ENCODE measurements around the gene PPP1R15B.

Gene PPP1R15B

GRCh38 chr1:204382714-204383083, 28.9 kb downstream of the PPP1R15B start:
- DNase-seq (ENCODE audit: low spot score) = no peak
- TF ChIP-seq, protein P1, sequence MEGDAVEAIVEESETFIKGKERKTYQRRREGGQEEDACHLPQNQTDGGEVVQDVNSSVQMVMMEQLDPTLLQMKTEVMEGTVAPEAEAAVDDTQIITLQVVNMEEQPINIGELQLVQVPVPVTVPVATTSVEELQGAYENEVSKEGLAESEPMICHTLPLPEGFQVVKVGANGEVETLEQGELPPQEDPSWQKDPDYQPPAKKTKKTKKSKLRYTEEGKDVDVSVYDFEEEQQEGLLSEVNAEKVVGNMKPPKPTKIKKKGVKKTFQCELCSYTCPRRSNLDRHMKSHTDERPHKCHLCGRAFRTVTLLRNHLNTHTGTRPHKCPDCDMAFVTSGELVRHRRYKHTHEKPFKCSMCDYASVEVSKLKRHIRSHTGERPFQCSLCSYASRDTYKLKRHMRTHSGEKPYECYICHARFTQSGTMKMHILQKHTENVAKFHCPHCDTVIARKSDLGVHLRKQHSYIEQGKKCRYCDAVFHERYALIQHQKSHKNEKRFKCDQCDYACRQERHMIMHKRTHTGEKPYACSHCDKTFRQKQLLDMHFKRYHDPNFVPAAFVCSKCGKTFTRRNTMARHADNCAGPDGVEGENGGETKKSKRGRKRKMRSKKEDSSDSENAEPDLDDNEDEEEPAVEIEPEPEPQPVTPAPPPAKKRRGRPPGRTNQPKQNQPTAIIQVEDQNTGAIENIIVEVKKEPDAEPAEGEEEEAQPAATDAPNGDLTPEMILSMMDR (IDR thresholded peaks at IDR 0.05; ENCODE audit: extremely low read depth, missing control alignments) = no peak

GRCh38 chr1:204380293-204380831, 31.3 kb downstream of the PPP1R15B start:
- TF ChIP-seq, protein P1 (IDR thresholded peaks at IDR 0.05; ENCODE audit: extremely low read depth, missing control alignments) = no peak
- no peak for DNase-seq (ENCODE audit: low spot score)

DNA sequence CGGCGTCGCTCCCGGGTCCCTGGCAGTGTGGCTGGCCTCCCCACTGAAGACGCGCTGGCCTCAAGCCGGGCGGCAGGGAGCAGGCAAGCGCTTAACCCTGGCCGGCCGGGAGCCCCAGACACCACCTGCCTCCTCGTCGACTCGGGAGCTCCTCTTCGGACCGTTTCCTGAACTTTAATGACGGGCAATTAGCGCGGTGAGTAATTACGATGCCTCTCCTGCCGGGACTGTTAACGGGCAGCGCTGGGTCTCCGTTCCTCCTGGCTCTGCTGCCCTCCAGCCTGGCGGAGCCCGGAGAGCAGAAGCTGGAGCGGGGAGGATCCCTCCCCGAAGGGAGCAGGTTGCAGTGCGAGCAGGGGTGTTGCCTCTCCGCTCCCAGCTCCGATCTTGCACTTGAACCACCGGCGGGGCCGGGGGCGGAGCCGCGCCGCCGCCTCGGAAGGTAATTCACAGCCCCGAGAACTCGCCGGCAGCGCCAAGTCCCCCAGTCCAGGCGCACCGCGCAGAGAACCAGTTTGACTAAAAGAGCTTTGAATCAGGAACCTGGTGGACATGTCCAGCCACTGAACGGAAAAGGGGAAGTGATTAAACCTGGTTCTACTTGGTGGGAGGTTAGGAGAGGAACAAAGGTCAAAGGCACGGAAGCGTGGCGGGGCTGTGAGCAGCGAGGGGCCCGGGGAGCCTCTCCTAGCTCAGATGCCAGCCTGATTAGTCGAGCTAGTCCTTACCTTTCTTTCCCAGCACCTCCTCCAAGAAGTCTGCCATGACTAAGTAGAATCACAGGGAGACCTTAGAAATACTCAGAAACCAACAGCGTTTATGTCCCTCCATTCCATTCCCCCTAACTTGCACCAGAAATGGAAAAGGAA, 33.6 kb downstream of the PPP1R15B start:
- TF ChIP-seq, protein P1 (IDR thresholded peaks at IDR 0.05; ENCODE audit: extremely low read depth, missing control alignments) = no peak
- DNase-seq (ENCODE audit: low spot score) = peak; percentile 68

- TF ChIP-seq, protein P1 (IDR thresholded peaks at IDR 0.05; ENCODE audit: extremely low read depth, missing control alignments) = no peak
- no peak for DNase-seq (ENCODE audit: low spot score)
Measured at GRCh38 chr1:204376919-204377799, 34.5 kb downstream of the PPP1R15B start.

DNA sequence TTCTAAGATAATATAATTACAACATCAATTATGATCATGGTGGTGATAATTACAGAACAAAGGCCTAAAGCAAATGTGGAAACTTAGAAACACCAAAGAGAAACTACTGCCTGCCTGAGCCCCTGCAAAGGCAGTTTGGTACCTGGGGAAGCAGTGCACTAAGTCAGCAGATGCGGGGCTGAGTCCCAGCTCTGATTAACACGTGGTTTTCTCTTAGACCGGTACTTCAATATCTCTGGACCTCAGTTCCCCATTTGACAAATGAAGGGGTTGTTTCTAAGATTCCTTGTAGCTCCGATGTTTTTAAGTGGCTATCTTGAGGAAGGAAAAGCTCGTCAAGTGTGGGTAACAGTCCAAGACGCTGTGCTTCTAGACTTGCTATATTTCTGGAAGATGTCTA, 35.2 kb downstream of the PPP1R15B start:
- TF ChIP-seq, protein P1 (IDR thresholded peaks at IDR 0.05; ENCODE audit: extremely low read depth, missing control alignments) = no peak
- DNase-seq (ENCODE audit: low spot score) = no peak

GRCh38 chr1:204373911-204374310, 37.7 kb downstream of the PPP1R15B start:
- TF ChIP-seq, protein P1 (IDR thresholded peaks at IDR 0.05; ENCODE audit: extremely low read depth, missing control alignments) = no peak
- DNase-seq (ENCODE audit: low spot score) = no peak

DNA sequence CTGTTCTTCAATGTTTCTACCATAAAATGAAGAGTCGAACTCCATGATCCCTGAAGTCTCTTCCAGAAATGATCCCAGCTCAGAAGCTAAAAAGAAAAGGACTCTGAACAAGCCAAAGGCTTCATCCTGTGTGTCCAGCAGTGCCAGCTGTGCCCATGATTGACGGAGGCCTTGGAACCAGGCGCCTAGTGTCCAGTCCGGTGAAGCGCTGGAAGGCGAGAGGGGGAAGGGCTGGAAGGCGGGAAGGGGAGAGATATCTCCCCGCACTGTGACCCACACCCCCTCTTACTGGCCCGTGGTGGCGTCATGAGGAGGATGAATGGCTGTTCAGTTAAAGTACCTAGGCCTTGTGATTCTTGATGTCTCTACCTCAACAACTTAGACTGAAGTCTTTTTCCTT, 41.4 kb downstream of the PPP1R15B start:
- DNase-seq (ENCODE audit: low spot score) = no peak
- TF ChIP-seq, protein P1 (IDR thresholded peaks at IDR 0.05; ENCODE audit: extremely low read depth, missing control alignments) = no peak
